ENCODE results near the gene ZMAT5.

Gene ZMAT5

DNA sequence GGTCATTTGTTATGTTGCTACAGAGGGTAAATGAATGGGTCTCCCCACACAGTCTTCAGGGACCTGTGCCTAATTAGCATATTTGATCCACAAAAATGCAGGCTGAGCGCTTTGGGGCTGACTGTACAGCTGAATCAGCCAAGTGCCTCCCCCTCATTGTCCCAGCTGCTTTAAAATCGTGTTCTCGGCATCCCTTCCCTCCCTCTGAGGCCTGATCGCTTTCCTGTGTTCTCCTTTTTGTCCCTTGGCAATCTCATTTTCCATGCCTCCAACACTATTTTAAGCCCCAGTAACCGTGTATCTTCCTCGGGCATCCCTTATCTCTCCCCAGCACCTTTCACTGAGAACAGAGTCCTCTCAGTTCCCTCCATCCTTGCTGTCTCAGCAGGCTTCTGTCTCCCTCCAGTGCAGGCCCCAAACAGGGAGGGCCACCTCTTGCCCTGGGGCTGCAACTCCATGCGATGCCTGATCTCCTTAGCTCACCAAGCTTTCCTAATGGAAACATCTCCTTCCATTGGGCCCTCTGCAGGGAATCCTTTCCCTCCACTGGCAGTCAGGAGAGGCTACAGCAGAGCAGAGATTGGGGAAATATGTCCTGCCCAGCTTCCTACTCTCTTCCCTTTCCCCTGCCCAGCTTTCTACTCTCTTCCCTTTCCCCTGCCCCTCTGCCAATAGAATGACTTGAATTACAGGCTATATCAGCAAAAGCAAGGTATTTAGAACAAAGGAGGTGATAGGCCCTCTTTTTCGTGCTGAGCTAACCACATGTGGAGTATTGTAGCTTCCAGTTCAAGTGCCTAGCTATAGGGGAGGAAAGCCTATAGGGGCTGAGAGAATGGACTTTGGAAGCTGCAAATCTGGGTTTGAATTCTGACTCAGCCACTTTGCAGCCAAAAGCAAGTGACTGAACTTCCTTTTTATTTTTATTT is 14.2 kb upstream of the ZMAT5 start:
- DNase-seq (ENCODE audit: low read depth) = peak; percentile 78
- H3K4me3 ChIP-seq (ENCODE audit: low read depth, low read length) = no peak overlapping the region
- TF ChIP-seq, protein P1, sequence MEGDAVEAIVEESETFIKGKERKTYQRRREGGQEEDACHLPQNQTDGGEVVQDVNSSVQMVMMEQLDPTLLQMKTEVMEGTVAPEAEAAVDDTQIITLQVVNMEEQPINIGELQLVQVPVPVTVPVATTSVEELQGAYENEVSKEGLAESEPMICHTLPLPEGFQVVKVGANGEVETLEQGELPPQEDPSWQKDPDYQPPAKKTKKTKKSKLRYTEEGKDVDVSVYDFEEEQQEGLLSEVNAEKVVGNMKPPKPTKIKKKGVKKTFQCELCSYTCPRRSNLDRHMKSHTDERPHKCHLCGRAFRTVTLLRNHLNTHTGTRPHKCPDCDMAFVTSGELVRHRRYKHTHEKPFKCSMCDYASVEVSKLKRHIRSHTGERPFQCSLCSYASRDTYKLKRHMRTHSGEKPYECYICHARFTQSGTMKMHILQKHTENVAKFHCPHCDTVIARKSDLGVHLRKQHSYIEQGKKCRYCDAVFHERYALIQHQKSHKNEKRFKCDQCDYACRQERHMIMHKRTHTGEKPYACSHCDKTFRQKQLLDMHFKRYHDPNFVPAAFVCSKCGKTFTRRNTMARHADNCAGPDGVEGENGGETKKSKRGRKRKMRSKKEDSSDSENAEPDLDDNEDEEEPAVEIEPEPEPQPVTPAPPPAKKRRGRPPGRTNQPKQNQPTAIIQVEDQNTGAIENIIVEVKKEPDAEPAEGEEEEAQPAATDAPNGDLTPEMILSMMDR (conservative IDR thresholded peaks at IDR 0.05; ENCODE audit: low read depth, low read length) = no peak

DNA sequence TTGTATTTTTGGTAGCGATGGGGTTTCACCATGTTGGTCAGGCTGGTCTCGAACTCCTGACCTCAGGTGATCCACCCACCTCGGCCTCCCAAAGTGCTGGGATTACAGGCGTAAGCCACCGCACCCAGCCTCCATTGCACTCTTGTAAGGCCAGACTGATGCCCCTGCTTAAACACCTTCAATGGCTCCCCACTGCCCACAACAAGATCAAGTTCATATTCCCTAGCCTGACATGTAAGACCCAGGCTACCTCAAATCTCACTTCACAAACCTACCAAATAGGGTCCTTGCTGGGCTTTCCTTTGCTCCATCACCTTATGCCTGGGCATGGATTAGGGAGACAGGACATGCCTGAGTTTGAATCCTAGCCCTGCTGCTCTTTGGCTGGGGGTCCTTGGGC is 13.4 kb upstream of the ZMAT5 start:
- DNase-seq (ENCODE audit: low read depth) = no peak
- no peak overlapping the region for H3K4me3 ChIP-seq (ENCODE audit: low read depth, low read length)

GRCh38 chr22:29773233-29773632 is 6.4 kb upstream of the ZMAT5 start:
- H3K4me3 ChIP-seq (ENCODE audit: low read depth, low read length) = no peak overlapping the region
- TF ChIP-seq, protein P1 (conservative IDR thresholded peaks at IDR 0.05; ENCODE audit: low read depth, low read length) = no peak
- peak; percentile 44 for DNase-seq (ENCODE audit: low read depth)

More for the DNA sequence above, 13.4 kb upstream of the ZMAT5 start:
- TF ChIP-seq, protein P1 (conservative IDR thresholded peaks at IDR 0.05; ENCODE audit: low read depth, low read length) = no peak

DNA sequence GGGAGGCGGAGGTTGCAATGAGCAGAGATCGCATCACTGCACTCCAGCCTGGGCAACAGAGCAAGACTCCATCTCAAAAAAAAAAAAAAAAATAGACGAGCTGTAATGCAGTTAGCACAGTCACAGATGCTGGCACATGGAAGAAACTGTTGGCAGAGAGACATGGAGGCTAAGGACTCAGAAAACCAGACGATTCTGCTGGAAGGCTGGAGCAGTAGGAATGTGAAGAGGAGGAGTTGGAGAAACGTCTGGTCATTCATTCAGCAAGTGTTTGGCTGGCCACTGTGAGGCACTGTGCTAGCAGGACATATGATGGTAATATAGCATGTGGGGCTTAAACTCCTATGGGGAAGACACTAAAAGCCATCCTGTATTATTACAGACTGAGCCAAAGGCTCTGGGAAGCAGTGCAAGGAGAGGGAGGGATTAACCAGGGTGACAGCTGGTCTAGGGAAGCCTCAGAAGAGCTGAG is 5.4 kb upstream of the ZMAT5 start:
- peak; percentile 75 for DNase-seq (ENCODE audit: low read depth)
- H3K4me3 ChIP-seq (ENCODE audit: low read depth, low read length) = no peak overlapping the region
- TF ChIP-seq, protein P1 (conservative IDR thresholded peaks at IDR 0.05; ENCODE audit: low read depth, low read length) = peak; percentile 76

- H3K4me3 ChIP-seq (ENCODE audit: low read depth, low read length) = no peak overlapping the region
- TF ChIP-seq, protein P1 (conservative IDR thresholded peaks at IDR 0.05; ENCODE audit: low read depth, low read length) = no peak
- no peak for DNase-seq (ENCODE audit: low read depth)
Measured at GRCh38 chr22:29769723-29770321, 3.0 kb upstream of the ZMAT5 start.

DNA sequence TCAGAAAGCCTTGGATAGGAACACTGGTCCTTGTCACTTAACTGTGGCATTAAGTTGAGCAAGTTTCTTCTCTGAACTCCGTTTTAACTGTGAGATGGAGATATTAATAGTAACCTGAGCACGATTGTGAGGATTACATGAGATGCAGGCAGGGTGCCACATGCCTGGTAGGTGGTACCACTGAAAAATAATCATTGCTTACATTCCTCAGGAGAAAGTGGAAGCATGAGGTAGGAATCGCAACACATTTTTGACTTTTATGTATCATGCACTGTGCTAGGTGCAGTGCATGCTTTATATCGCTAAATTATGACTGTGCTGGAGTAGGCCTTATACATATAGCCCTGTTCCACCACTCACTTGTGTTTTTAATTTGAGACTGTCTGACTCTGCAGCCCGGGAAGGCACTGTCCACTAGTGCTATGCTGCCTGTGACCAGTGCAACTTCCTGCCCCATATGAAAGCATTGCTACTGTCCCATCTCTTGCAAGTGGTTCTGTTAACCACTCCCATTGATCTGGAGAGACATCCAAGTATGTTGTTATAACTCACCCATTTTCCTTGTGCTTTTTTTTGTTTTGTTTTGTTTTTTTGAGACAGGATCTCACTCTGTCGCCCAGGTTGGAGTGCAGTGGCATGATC is 1.4 kb upstream of the ZMAT5 start:
- TF ChIP-seq, protein P1 (conservative IDR thresholded peaks at IDR 0.05; ENCODE audit: low read depth, low read length) = no peak
- DNase-seq (ENCODE audit: low read depth) = peak; percentile 29
- H3K4me3 ChIP-seq (ENCODE audit: low read depth, low read length) = peak overlapping the region; percentile 100
